Tibial nerve (tissue), 4 donors: ENCODE measurements around the gene BPIFB2.

Source experiments
- EP300 ChIP-seq, 2 donors: sonication (generic); formaldehyde crosslinking; IDR thresholded peaks; one replicate each; pipeline ENCODE4 v1.6.1; 2017; ENCODE audit warnings: antibody characterized with exemption in 2 of 2, mild to moderate bottlenecking in 1 of 2
- POLR2A ChIP-seq, 2 donors: fragments of 450-650 bp; IDR thresholded peaks; one replicate each; pipeline ENCODE4 v1.6.1; 2017; ENCODE audit warnings: antibody characterized with exemption in 2 of 2, mild to moderate bottlenecking in 2 of 2, moderate library complexity in 2 of 2
- TF ChIP-seq, protein P1 (sequence below), 5 experiments: fragments of 200-600 bp in 3 of 5; fragments of 450-650 bp in 2 of 5; sonication (generic) in 3 of 5; IDR thresholded peaks; one replicate each; pipeline ENCODE4 v1.5.1; 2016 to 2019; ENCODE audit warnings: antibody characterized with exemption in 5 of 5, mild to moderate bottlenecking in 3 of 5, moderate library complexity in 2 of 5

DNA sequence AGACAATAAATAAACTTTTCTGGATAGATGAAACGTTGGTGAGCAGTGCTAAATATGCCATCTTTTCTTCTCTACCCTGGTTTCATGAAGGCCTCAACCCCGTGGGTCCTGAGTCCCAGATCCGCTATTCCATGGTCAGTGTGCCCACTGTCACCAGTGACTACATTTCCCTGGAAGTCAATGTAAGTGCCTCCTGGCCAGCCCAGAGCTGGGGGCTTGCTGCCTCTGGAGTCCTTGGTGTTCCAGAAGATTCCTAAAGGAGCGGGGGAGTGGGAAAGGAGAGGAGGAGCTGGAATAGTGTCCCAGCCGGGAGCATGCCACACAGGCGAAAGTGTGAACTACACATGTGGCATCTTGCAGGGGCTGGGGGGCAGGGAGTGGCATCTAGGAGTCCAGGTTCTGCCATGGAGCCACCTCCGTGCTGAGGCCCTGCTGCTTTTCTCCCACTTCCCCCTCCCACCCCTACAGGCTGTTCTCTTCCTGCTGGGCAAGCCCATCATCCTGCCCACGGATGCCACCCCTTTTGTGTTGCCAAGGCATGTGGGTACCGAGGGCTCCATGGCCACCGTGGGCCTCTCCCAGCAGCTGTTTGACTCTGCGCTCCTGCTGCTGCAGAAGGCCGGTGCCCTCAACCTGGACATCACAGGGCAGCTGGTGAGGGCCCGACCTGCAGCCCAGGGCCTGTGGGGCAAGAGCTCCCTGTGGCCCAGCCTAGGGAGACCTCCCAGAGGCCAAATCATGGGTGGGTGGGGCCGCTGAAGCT is 10.8 kb downstream of the BPIFB2 start:
- TF ChIP-seq, protein P1, sequence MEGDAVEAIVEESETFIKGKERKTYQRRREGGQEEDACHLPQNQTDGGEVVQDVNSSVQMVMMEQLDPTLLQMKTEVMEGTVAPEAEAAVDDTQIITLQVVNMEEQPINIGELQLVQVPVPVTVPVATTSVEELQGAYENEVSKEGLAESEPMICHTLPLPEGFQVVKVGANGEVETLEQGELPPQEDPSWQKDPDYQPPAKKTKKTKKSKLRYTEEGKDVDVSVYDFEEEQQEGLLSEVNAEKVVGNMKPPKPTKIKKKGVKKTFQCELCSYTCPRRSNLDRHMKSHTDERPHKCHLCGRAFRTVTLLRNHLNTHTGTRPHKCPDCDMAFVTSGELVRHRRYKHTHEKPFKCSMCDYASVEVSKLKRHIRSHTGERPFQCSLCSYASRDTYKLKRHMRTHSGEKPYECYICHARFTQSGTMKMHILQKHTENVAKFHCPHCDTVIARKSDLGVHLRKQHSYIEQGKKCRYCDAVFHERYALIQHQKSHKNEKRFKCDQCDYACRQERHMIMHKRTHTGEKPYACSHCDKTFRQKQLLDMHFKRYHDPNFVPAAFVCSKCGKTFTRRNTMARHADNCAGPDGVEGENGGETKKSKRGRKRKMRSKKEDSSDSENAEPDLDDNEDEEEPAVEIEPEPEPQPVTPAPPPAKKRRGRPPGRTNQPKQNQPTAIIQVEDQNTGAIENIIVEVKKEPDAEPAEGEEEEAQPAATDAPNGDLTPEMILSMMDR (IDR thresholded peaks at IDR 0.05), result no peak
- TF ChIP-seq POLR2A (IDR thresholded peaks at IDR 0.05), result no peak
- TF ChIP-seq EP300 (IDR thresholded peaks at IDR 0.05), result no peak
